Psoas muscle (tissue), 8 donors: Measurements from ENCODE around the gene UNC13A. TPM values are rescaled to one million over a fixed set of nuclear protein-coding genes. Genes with fewer than 3 reads are reported as not detected.

Experiments used
- ATAC-seq, 4 donors: fragments of 200-7000 bp; cut with Tn5 transposase; one replicate each; pipeline ENCODE4 v1.9.1; 2020; ENCODE audit warnings: moderate library complexity in 3 of 4, mild to moderate bottlenecking in 2 of 4
- DNase-seq, 2 donors: peaks; one replicate each; pipeline ENCODE4 v3.0.0-alpha.2; 2020
- H3K27ac ChIP-seq: fragments of 200-600 bp; one replicate; pipeline ENCODE4 v1.8.0; 2022
- H3K27me3 ChIP-seq, 3 donors: fragments of 200-600 bp in 1 of 3; one replicate each; pipeline versions ENCODE4 v1.6.1 to v1.8.0; 2013 to 2022; ENCODE audit warnings: low read length in 2 of 3, mild to moderate bottlenecking in 2 of 3, moderate library complexity in 1 of 3; ENCODE audit not compliant: insufficient read depth in 3 of 3
- H3K36me3 ChIP-seq, 2 donors: fragments of 200-600 bp in 1 of 2; one replicate each; pipeline versions ENCODE4 v1.6.1 to v1.8.0; 2013 to 2022; ENCODE audit warnings: low read depth in 1 of 2, mild to moderate bottlenecking in 1 of 2, moderate library complexity in 1 of 2; ENCODE audit not compliant: insufficient read depth in 1 of 2
- H3K4me1 ChIP-seq: fragments of 200-600 bp; one replicate; pipeline ENCODE4 v1.8.0; 2022
- H3K4me3 ChIP-seq: fragments of 200-600 bp; one replicate; pipeline ENCODE4 v1.8.0; 2022; ENCODE audit warnings: mild to moderate bottlenecking
- H3K9me3 ChIP-seq: fragments of 200-600 bp; one replicate; pipeline ENCODE4 v1.8.0; 2022
- WGBS, 3 donors: extraction: QIAGEN DNeasy Blood & Tissue Kit; methylation state at CpG; one replicate each; pipeline versions ENCODE4 v1.1.6 to v1.1.7; 2013; 5-methylcytosine and 5-hydroxymethylcytosine counted together
- intact Hi-C, 2 donors: fragments of 100-400 bp; cut with DNase I; formaldehyde crosslinking; loops; one replicate each; pipeline versions ENCODE4 v1.11.0 to v1.14.2; 2022
- polyA plus RNA-seq, 3 donors: library from polyadenylated mRNA; stranded (reverse); fragments of 200-250 nt; gene quantifications; one replicate each; pipeline ENCODE4 v1.2.3, GENCODE V29; 2013
- total RNA-seq, 4 donors: library from RNA; stranded (reverse); fragmentation: NEBNext Ultra II Directional in 2 of 4; extraction: Animal tissue kit (Norgen Biotek cat#: 25700) in 2 of 4; gene quantifications; one replicate each; pipeline versions ENCODE4 v1.2.1 to v1.2.4, GENCODE V29; 2021 to 2023
- TF ChIP-seq, protein P1 (sequence below): fragments of 200-600 bp; IDR thresholded peaks from one replicate; pipeline ENCODE4 v1.8.0; 2022; ENCODE audit warnings: antibody characterized with exemption
- donor health status: healthy with polysubstance abuse.
- donor health status: DM: no; HTN: no; CAD: no; lungs with moderate emphysema.
- donor health status: Bipolar disorder and iron deficiency.
- donor health status: healthy.
- donor health status: DM: yes; HTN: yes; CAD: no.
- donor health status: DM: no; HTN: no; CAD: no.
- donor health status: DM: no; HTN: no; CAD: no.
- donor health status: DM: yes; HTN: yes; CAD: no.

Gene UNC13A
- total and polyA plus RNA-seq, 7 donors, result 0.04 to 0.19 (median 0.05) TPM; not detected in 3

DNA sequence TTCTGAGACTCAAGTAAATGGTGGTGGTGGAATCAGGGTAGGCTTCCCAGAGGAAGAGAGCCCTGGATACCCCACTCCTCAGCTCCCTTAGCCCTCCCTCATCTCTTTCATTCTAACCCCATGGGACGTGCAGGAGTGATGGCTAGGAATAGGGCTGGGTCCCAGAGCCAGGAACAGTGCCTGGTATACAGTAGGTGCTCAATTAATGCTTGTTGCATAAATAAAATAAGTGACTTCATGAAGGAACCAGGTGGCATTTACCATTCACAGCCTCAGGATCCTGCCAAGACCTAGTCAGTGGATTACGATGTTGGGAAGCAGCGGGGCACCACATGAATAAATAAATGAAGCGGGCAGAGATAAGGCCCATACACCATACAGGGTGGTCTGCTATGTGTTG is 3.9 kb downstream of the UNC13A start:
- Histone ChIP-seq H3K4me3 (no peak overlapping the region), H3K36me3 (no peaks in the 10 kb centered on the region), H3K4me1 (peaks cover 11% of the 10 kb centered on the region), H3K27ac (no peak overlapping the region), H3K27me3 (peaks cover 0 to 57% (median 39%) of the 10 kb centered on the region in 3 donors), H3K9me3 (no peaks in the 10 kb centered on the region)
- intact Hi-C loops, result no loop called here
- WGBS, 3 donors, result 49 to 74% (median 56%) methylated on average over 4 of the region's 4 CpGs
- TF ChIP-seq, protein P1, sequence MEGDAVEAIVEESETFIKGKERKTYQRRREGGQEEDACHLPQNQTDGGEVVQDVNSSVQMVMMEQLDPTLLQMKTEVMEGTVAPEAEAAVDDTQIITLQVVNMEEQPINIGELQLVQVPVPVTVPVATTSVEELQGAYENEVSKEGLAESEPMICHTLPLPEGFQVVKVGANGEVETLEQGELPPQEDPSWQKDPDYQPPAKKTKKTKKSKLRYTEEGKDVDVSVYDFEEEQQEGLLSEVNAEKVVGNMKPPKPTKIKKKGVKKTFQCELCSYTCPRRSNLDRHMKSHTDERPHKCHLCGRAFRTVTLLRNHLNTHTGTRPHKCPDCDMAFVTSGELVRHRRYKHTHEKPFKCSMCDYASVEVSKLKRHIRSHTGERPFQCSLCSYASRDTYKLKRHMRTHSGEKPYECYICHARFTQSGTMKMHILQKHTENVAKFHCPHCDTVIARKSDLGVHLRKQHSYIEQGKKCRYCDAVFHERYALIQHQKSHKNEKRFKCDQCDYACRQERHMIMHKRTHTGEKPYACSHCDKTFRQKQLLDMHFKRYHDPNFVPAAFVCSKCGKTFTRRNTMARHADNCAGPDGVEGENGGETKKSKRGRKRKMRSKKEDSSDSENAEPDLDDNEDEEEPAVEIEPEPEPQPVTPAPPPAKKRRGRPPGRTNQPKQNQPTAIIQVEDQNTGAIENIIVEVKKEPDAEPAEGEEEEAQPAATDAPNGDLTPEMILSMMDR, result no peak
- no peak for ATAC-seq
- no peak for DNase-seq

DNA sequence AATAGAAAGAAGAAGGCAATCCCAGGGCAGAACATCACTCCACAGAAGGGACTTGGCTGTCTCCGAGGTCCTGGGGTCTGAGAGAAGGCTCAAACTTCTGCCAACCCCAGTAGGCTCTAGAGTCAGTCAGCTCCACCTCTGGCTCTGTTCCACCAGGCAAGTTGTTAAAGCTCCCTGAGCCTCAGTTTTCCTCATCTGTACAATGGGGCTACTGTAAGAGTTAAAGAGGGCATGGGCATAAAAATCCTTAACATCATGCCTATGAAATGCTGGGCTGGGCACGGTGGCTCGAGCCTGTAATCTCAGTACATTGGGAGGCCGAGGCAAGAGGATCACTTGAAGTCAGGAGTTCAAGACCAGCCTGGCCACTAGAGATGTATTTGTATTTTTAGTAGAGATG is 5.1 kb downstream of the UNC13A start:
- Histone ChIP-seq H3K27ac (no peak overlapping the region), H3K36me3 (no peaks in the 10 kb centered on the region), H3K4me3 (no peak overlapping the region), H3K4me1 (peaks cover 11% of the 10 kb centered on the region), H3K9me3 (no peaks in the 10 kb centered on the region), H3K27me3 (peaks cover 0 to 53% (median 35%) of the 10 kb centered on the region in 3 donors)
- no peak for DNase-seq
- TF ChIP-seq, protein P1, result no peak
- intact Hi-C loops, result no loop called here
- WGBS, 3 donors, result 79 to 83% (median 81%) methylated on average over 4 of the region's 4 CpGs
- no peak for ATAC-seq

DNA sequence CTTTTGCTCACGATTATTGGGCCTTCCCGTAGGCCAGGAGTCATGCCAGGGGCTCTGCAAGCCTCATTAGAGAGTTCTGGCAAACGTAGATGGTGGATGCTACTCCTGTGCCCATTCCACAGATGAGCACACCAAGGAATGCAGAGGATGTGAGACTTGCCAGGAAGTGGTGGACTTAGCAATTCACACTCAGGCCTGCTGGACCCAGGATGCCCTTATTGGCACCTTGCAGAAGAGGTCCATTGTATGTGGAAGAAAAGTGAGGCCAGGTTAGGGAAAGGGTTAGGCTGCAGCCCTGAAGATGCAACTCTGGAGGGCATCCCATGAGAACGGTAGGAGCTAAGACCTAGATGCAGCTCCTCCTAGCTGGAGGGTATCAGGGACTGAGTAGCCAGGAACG is 5.9 kb downstream of the UNC13A start:
- TF ChIP-seq, protein P1, result no peak
- no peak overlapping the region for H3K4me3 ChIP-seq
- H3K9me3 ChIP-seq, result no peaks in the 10 kb centered on the region
- H3K36me3 ChIP-seq, result no peaks in the 10 kb centered on the region
- peaks cover 0 to 53% (median 27%) of the 10 kb centered on the region in 3 donors for H3K27me3 ChIP-seq
- WGBS, 3 donors, result 55 to 68% (median 58%) methylated on average over 5 of the region's 5 CpGs
- DNase-seq, result no peak
- no peak overlapping the region for H3K27ac ChIP-seq
- peaks cover 11% of the 10 kb centered on the region for H3K4me1 ChIP-seq
- ATAC-seq, result no peak
- intact Hi-C loops, result no loop called here

DNA sequence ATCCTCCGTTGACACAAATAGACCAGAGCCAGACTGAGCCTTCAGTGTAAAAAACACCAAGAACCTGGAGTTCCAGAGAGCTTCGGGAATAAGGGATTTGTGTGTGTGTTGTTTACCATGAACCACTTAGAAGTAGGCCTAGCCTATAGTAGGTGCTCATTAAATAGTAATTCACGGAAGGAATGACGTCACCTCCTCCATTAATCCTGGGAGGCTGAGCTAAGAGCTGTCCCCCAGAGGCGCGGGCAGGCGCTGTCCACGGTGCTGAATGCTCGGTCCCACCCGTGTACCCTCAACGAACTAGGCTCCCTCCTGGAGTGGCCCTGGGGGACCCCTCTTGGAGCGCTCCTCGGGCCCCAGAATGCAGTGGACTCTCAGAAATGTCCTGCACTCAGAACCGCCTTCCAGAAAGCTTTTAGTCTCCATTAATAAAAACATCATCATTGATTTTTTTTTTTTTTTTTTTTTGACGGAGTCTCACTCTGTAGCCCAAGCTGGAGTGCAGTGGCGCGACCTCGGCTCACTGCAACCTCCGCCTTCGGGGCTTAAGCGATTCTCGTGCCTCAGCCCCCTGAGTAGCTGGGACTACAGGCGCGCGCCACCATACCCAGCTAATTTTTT is 6.5 kb downstream of the UNC13A start:
- peak in 1 of 2 donors; percentile 31 for DNase-seq
- Histone ChIP-seq H3K27me3 (peaks cover 0 to 46% (median 22%) of the 10 kb centered on the region in 3 donors), H3K27ac (no peak overlapping the region), H3K9me3 (no peaks in the 10 kb centered on the region), H3K4me3 (no peak overlapping the region), H3K4me1 (peaks cover 8% of the 10 kb centered on the region), H3K36me3 (no peaks in the 10 kb centered on the region)
- TF ChIP-seq, protein P1, result no peak
- intact Hi-C loops, result no loop called here
- 47 to 52% (median 50%) methylated on average over 24 to 25 of the region's 25 CpGs for WGBS, 3 donors
- no peak for ATAC-seq
